ENCODE data around the gene MYO10.

MYO10 gene

GRCh38 chr5:16687898-16688297, 248.2 kb downstream of the MYO10 start:
- H3K4me2 ChIP-seq (ENCODE audit: insufficient read depth, low read length), result no peak overlapping the region
- H2AFZ ChIP-seq (ENCODE audit: low read depth, low read length), result no peak overlapping the region
- H3K79me2 ChIP-seq (ENCODE audit: insufficient read depth, low read length), result no peaks in the 10 kb centered on the region
- H4K20me1 ChIP-seq (ENCODE audit: insufficient read depth, low read length), result no peaks in the 10 kb centered on the region
- no peaks in the 10 kb centered on the region for H3K4me1 ChIP-seq (ENCODE audit: insufficient read depth, low read length)
- no peak overlapping the region for H3K27ac ChIP-seq (ENCODE audit: low read length)
- ATAC-seq (ENCODE audit: insufficient read depth, low read depth), result no peak
- H3K27me3 ChIP-seq (ENCODE audit: insufficient read depth, low read length, poor library complexity), result no peaks in the 10 kb centered on the region
- TF ChIP-seq CTCF (IDR thresholded peaks at IDR 0.05; ENCODE audit: borderline replicate concordance, extremely low read depth, low read length, poor library complexity, severe bottlenecking) (no peak), EZH2 (IDR thresholded peaks at IDR 0.05; ENCODE audit: borderline replicate concordance, low read depth, low read length, severe bottlenecking) (no peak)
- no peaks in the 10 kb centered on the region for H3K9me3 ChIP-seq (ENCODE audit: insufficient read depth, low read length, severe bottlenecking)
- H3K36me3 ChIP-seq (ENCODE audit: insufficient read depth, low read length), result no peaks in the 10 kb centered on the region
- no peak overlapping the region for H3K4me3 ChIP-seq (ENCODE audit: low read depth in 1 of 2, low read length in 2 of 2)
- H3K9ac ChIP-seq (ENCODE audit: low read depth, low read length), result no peak overlapping the region
- no peak for DNase-seq

- Histone ChIP-seq H3K4me1 (ENCODE audit: insufficient read depth, low read length) (no peaks in the 10 kb centered on the region), H3K27ac (ENCODE audit: low read length) (no peak overlapping the region), H3K9ac (ENCODE audit: low read depth, low read length) (no peak overlapping the region), H2AFZ (ENCODE audit: low read depth, low read length) (no peak overlapping the region), H3K79me2 (ENCODE audit: insufficient read depth, low read length) (no peaks in the 10 kb centered on the region), H3K36me3 (ENCODE audit: insufficient read depth, low read length) (no peaks in the 10 kb centered on the region), H3K4me3 (ENCODE audit: low read depth in 1 of 2, low read length in 2 of 2) (no peak overlapping the region), H3K4me2 (ENCODE audit: insufficient read depth, low read length) (no peak overlapping the region), H4K20me1 (ENCODE audit: insufficient read depth, low read length) (no peaks in the 10 kb centered on the region), H3K27me3 (ENCODE audit: insufficient read depth, low read length, poor library complexity) (no peaks in the 10 kb centered on the region), H3K9me3 (ENCODE audit: insufficient read depth, low read length, severe bottlenecking) (no peaks in the 10 kb centered on the region)
- TF ChIP-seq EZH2 (IDR thresholded peaks at IDR 0.05; ENCODE audit: borderline replicate concordance, low read depth, low read length, severe bottlenecking), result no peak
- no peak for TF ChIP-seq CTCF (IDR thresholded peaks at IDR 0.05; ENCODE audit: borderline replicate concordance, extremely low read depth, low read length, poor library complexity, severe bottlenecking)
- ATAC-seq (ENCODE audit: insufficient read depth, low read depth) (no peak), DNase-seq (no peak)
Measured at GRCh38 chr5:16685069-16685468, 251.0 kb downstream of the MYO10 start.

- no peak overlapping the region for H3K4me3 ChIP-seq (ENCODE audit: low read depth in 1 of 2, low read length in 2 of 2)
- TF ChIP-seq CTCF (IDR thresholded peaks at IDR 0.05; ENCODE audit: borderline replicate concordance, extremely low read depth, low read length, poor library complexity, severe bottlenecking) (no peak), EZH2 (IDR thresholded peaks at IDR 0.05; ENCODE audit: borderline replicate concordance, low read depth, low read length, severe bottlenecking) (no peak)
- no peak overlapping the region for H3K9ac ChIP-seq (ENCODE audit: low read depth, low read length)
- DNase-seq (no peak), ATAC-seq (ENCODE audit: insufficient read depth, low read depth) (no peak)
- H3K27ac ChIP-seq (ENCODE audit: low read length), result no peak overlapping the region
- no peaks in the 10 kb centered on the region for H3K27me3 ChIP-seq (ENCODE audit: insufficient read depth, low read length, poor library complexity)
- H3K36me3 ChIP-seq (ENCODE audit: insufficient read depth, low read length), result no peaks in the 10 kb centered on the region
- H4K20me1 ChIP-seq (ENCODE audit: insufficient read depth, low read length), result no peaks in the 10 kb centered on the region
- H3K9me3 ChIP-seq (ENCODE audit: insufficient read depth, low read length, severe bottlenecking), result no peaks in the 10 kb centered on the region
- no peaks in the 10 kb centered on the region for H3K79me2 ChIP-seq (ENCODE audit: insufficient read depth, low read length)
- H2AFZ ChIP-seq (ENCODE audit: low read depth, low read length), result no peak overlapping the region
- H3K4me1 ChIP-seq (ENCODE audit: insufficient read depth, low read length), result no peaks in the 10 kb centered on the region
- H3K4me2 ChIP-seq (ENCODE audit: insufficient read depth, low read length), result no peak overlapping the region
Measured at GRCh38 chr5:16681876-16682275, 254.2 kb downstream of the MYO10 start.

GRCh38 chr5:16679863-16680262, 256.2 kb downstream of the MYO10 start:
- no peak overlapping the region for H3K9ac ChIP-seq (ENCODE audit: low read depth, low read length)
- H3K27ac ChIP-seq (ENCODE audit: low read length), result no peak overlapping the region
- DNase-seq (no peak), ATAC-seq (ENCODE audit: insufficient read depth, low read depth) (no peak)
- no peak overlapping the region for H3K4me2 ChIP-seq (ENCODE audit: insufficient read depth, low read length)
- H3K4me3 ChIP-seq (ENCODE audit: low read depth in 1 of 2, low read length in 2 of 2), result no peak overlapping the region
- no peaks in the 10 kb centered on the region for H4K20me1 ChIP-seq (ENCODE audit: insufficient read depth, low read length)
- TF ChIP-seq CTCF (IDR thresholded peaks at IDR 0.05; ENCODE audit: borderline replicate concordance, extremely low read depth, low read length, poor library complexity, severe bottlenecking) (no peak), EZH2 (IDR thresholded peaks at IDR 0.05; ENCODE audit: borderline replicate concordance, low read depth, low read length, severe bottlenecking) (no peak)
- H3K79me2 ChIP-seq (ENCODE audit: insufficient read depth, low read length), result no peaks in the 10 kb centered on the region
- H3K4me1 ChIP-seq (ENCODE audit: insufficient read depth, low read length), result no peaks in the 10 kb centered on the region
- no peaks in the 10 kb centered on the region for H3K36me3 ChIP-seq (ENCODE audit: insufficient read depth, low read length)
- no peaks in the 10 kb centered on the region for H3K27me3 ChIP-seq (ENCODE audit: insufficient read depth, low read length, poor library complexity)
- H3K9me3 ChIP-seq (ENCODE audit: insufficient read depth, low read length, severe bottlenecking), result no peaks in the 10 kb centered on the region
- H2AFZ ChIP-seq (ENCODE audit: low read depth, low read length), result no peak overlapping the region
